ENCODE data around the gene SLC4A11. TPM values are rescaled to one million over a fixed set of nuclear protein-coding genes. Genes with fewer than 3 reads are reported as not detected.
"Not testable (repeated sequence)": the region's sequence is repeated elsewhere in the genome, so short reads cannot be mapped to it uniquely, and the experiment has no call there.

SLC4A11 gene
- total RNA-seq, 2 donors from 2014 or later: 0.14 to 1.1 TPM

DNA sequence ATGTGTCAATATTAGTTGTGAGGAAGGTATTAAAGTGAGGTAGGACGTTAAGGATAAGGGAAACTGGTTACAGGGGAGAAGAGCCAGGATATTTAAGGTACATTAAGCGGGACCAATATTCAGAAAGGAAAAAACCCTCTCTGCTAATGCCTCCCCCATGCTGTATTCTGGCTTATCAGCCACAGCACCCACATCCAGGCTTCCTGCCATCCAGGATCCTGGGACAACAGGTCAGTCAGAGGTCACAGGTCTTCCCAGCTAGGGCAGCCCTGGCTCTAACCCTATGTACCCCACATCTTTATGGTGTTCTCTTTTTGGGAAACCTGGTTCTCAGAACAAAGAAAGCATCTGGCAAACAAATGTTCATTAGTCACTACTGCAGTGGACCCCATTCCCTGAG lies 39.8 kb downstream of the SLC4A11 start:
- peaks cover 21 to 25% of the 10 kb centered on the region in 2 donors for H3K36me3 Mint-ChIP-seq
- no peak for ATAC-seq
- no peaks in the 10 kb centered on the region for H3K9me3 Mint-ChIP-seq
- no peak for DNase-seq (ENCODE audit: low spot score in 2 of 2)
- no peak overlapping the region for H3K27ac Mint-ChIP-seq

DNA sequence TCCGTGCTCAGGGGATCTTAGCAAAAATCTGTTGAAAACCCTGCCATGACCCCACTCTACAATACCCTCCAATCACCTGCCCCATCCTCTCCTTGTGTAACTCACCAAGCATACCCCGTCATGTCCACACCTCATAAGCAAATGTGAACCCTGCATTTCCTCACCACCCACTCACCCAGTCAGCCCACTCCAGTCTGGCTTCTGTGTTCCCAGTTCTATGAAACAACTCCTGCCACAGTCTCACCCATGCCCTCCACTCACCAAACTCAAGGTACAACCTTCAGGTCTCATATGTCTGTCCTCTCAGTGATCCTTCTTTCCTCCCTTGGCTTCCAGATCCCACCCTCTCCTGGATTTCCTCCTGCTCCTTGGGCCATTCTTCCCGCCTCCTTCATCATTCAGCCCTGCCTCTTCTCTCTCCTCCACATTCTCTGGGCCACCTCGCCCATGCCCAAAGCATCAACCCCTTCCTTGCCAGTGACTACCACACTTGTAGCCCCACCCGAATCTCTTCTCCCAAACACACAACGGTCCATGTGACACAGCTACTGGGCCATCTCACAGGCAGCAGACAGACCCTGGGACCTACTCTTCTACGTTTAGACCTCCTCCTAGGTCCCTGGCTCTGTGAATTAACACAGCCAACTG lies 43.3 kb downstream of the SLC4A11 start:
- peaks cover 12 to 23% of the 10 kb centered on the region in 2 donors for H3K36me3 Mint-ChIP-seq
- ATAC-seq (no peak), DNase-seq (ENCODE audit: low spot score in 2 of 2) (no peak)
- H3K9me3 Mint-ChIP-seq: no peaks in the 10 kb centered on the region
- H3K27ac Mint-ChIP-seq: peak overlapping the region; percentile 62

DNA sequence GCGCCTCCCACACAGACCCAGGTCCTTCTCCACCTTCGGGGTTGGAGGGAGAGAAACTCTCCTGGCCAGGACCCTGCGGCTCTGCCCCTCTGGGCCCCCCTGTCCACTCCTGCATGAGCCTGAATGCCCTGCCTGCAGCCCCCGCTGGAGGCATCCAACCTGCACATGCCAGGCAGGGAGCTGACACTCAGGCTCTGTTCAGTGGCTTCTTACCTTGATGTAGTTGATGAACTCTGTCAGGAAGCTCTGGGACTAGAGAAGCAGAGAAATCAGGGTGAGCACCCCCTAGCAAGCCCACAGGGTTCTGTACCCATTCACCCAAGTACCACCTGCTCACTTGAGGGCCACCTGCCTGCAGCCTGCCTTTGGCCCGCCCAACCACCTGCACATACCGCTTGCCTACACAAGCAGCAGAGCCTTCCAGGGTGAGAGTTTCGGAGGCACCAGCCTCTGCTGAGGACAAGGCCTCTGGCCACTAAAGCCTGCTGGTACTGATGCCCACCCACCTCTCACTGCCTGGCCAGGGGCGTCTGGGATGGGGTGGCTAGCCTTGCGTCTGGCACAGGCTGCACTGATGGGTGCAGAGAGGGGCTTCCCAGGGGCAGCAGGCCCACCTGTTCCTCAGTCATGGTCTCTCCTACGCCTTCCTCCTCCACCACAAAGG lies 44.2 kb downstream of the SLC4A11 start:
- Mint-ChIP-seq H3K27ac (peak overlapping the region in 1 of 2 donors; percentile 88), H3K9me3 (no peaks in the 10 kb centered on the region), H3K36me3 (peaks cover 5 to 17% of the 10 kb centered on the region in 2 donors)
- no peak for ATAC-seq
- no peak for DNase-seq (ENCODE audit: low spot score in 2 of 2)

DNA sequence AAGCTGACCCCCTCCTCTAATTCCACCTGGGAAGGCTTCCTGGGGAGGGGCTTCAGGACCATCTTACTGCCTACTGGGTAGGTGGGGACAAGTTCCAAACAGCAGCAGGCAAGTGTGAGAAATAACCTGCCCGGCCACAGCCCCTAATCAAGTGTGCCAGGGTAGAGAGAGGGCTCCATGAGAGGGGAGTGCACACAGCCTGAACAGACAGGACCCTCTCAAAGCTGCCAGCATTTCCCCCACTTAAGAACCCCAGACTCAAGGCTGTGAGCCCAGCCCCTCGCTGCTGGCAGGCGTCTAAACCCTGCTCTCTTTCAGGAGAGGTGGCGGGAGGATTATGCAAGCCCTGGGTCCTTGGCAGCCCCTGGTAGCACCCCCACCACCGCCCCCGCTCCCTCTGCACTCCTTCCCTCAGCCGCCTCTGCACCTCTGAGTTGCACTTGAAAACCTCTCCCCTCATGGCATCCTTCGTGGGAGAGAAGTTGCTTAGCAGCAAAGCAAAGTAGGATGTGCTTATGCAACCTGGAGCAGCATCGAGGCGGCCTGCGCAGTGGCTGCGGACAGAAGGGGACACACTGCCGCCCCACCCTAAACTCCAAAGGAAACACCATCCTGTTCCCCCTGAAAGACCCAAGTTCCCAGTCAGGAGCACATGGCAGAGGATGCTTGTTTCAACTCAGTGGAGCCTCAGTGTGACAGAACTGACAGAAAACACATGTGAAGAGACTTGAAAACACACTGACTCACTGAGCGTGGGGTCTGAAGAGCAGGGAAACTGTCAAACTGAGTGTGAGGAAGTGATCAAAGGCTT lies 45.0 kb downstream of the SLC4A11 start:
- DNase-seq (ENCODE audit: low spot score in 2 of 2) (no peak), ATAC-seq (peak; percentile 37 to 67)
- H3K27ac Mint-ChIP-seq: no peak overlapping the region
- H3K36me3 Mint-ChIP-seq: peaks cover 0 to 17% of the 10 kb centered on the region in 2 donors
- no peaks in the 10 kb centered on the region for H3K9me3 Mint-ChIP-seq

DNA sequence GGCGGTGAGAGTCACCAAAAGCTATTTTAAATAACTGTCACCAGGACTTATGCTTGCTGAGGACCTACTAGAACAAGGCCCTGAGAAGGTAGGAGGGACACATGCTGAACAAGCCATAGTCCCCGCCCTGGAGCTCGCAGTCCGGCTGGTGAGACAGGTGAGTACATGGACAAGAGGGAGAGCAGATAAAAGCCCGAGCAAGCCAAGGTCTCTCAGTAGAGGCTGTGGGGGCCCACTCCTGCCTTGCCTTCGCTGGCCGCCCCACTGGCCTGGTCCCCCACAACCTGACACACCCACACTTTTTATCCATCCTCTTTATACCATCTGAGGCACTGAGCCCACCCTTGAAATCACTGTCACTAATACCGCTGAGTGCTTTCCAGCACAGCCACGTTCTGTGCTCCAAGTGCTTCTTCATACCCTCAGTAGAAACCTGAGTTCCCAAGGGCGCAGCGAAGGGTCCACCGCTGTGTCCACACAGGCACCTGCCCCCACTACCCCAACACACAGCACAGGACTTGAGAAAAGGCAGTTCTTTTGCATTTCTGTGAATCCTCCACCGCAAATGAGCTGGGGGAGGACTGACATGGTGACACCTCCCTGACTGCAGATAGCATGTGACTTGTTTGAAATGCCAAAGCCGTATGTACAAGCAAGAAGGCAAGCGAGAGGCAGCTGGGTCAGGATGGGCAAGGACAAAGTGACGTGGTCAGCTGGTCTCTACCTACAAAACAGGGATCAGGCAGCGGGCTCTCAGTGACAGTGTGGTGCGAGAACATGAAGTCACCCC lies 46.6 kb downstream of the SLC4A11 start:
- no peaks in the 10 kb centered on the region for H3K9me3 Mint-ChIP-seq
- no peak for ATAC-seq
- no peak for DNase-seq (ENCODE audit: low spot score in 2 of 2)
- peaks cover 0 to 17% of the 10 kb centered on the region in 2 donors for H3K36me3 Mint-ChIP-seq
- H3K27ac Mint-ChIP-seq: peak overlapping the region; percentile 12 to 76

DNA sequence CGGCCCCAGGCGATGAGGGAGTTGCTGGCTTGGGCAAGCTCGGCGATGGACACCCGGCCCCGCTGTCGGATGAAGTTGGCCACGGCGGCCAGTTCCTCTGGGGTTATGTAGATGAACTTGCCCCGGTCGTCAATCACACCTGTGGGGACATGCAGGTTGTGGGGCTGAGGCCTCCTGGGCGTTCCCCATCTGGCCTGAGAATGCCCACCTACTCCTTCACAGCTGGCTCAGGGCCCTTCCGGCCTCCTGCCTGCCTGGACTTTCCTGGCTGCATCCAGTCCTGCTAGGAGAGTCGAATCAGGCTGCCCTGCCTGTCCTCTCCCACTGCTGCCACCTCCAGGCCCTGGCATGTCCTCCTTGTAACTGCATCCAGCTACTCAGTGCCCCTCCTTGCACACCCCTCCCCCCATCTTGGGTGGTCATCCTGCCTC lies 48.3 kb downstream of the SLC4A11 start:
- Mint-ChIP-seq H3K36me3 (peaks cover 0 to 12% of the 10 kb centered on the region in 2 donors), H3K27ac (peak overlapping the region in 1 of 2 donors; percentile 12), H3K9me3 (no peaks in the 10 kb centered on the region)
- no peak for ATAC-seq
- no peak for DNase-seq (ENCODE audit: low spot score in 2 of 2)

DNA sequence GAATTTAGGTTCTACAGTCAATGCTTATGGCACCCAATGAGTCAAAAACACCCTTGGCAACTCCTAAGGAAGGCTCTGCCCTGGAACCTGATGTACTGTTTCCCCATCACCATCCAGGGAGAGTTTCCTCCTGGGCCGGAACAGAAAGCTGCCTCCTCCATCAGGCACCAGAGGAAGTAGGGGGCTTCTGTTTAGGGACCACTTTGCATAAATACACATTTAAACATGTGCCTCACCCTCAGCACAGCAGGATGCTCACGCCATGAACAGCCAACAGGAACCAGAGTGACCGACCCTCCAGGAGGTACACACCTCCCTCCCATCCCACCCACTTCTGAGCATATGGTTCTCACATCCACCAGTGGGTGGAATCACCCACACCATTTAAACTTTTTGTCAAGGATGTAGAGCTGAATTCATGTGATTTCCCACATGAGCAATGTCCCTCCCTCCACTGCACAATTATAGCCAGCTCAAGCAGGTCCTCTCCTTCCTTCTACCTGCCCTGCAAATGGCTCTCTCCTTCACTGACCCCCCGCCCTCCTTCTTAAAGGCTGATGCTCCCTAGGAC lies 49.3 kb downstream of the SLC4A11 start:
- no peak for DNase-seq (ENCODE audit: low spot score in 2 of 2)
- peak in 1 of 2 donors; percentile 17 for ATAC-seq
- Mint-ChIP-seq H3K36me3 (peaks cover 0 to 6% of the 10 kb centered on the region in 2 donors), H3K27ac (peak overlapping the region; percentile 35 to 89), H3K9me3 (no peaks in the 10 kb centered on the region)

DNA sequence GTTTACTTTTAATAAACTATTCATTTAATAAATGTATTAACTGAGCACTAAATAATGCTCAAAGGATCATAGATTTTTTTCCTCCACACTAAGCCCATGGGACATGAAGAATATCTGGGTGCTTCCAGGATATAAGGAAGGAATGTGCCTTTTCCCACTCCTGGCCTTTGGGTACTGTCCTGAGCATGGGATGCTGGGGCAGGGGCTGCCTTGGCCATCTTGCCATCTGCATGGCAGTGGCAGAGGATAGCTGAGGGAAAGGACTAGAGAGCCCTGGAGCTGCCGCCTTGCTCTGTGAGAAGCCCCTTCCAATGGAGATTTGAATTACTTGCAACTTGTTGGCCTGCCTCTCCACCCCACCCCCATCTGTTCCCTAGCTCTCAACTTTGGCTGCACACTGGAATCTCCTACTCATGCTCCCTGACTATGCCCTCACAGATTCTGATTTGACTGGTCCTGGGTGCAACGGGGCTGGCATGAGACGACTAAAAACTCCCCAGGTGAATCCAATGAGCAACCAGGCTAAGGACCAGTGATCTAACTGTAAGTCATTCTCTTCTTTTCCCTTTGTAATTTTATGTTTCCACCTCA lies 50.1 kb downstream of the SLC4A11 start:
- ATAC-seq: peak in 1 of 2 donors; percentile 34
- Mint-ChIP-seq H3K27ac (peak overlapping the region; percentile 8 to 89), H3K9me3 (no peaks in the 10 kb centered on the region), H3K36me3 (peaks cover 0 to 6% of the 10 kb centered on the region in 2 donors)
- DNase-seq (ENCODE audit: low spot score in 2 of 2): no peak

DNA sequence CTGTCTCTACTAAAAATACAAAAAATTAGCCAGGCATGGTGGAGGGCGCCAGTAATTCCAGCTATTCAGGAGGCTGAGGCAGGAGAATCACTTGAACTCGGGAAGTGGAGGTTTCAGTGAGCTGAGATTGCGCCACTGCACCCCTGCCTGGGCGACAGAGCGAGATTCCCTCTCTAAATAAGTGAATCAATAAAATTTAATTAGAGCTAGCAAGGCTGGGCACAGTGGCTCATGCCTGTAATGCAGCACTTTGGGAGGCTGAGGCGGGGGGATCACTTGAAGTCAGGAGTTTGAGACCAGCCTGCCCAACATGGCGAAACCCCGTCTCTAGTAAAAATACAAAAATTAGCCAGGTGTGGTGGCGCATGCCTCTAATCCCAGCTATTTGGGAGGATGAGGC lies 51.1 kb downstream of the SLC4A11 start:
- ATAC-seq; H3K9me3 Mint-ChIP-seq; DNase-seq (ENCODE audit: low spot score in 2 of 2); H3K36me3 Mint-ChIP-seq; H3K27ac Mint-ChIP-seq: not testable (repeated sequence)

DNA sequence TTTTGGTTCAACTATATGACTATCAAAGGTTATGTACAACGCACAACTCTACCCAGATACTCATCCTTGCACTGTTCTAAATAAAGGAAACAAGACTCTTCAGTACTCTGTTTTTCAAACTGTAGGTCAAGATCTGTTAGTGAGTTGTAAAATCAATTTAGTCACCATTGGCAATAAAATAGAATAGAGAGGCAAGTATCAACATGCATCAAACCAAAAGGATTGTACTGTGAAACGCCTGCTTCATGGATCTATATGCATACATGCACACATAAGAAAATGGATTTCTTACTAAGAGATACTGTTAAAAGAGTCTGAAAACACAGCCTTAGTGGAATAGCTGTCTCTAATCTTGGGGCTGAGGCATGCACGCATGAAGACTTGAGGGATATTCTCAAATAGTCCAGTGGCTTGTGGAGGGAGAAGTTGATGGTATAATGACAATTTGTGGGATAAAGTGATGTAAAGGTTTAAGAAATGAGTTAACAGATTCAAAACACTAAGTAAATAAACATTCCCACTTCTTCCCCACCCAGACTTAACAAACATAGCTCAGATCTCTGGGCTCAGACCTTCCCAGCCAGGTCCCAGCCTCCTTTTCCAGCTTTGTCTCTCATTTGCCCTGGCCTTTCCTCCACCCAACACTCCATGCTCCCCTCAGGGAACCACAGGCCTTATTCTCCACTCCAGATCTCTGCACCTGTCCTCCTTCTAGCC lies 54.9 kb downstream of the SLC4A11 start:
- Mint-ChIP-seq H3K36me3 (no peaks in the 10 kb centered on the region), H3K9me3 (no peaks in the 10 kb centered on the region), H3K27ac (peak overlapping the region in 1 of 2 donors; percentile 22)
- DNase-seq (ENCODE audit: low spot score in 2 of 2): no peak
- ATAC-seq: no peak

DNA sequence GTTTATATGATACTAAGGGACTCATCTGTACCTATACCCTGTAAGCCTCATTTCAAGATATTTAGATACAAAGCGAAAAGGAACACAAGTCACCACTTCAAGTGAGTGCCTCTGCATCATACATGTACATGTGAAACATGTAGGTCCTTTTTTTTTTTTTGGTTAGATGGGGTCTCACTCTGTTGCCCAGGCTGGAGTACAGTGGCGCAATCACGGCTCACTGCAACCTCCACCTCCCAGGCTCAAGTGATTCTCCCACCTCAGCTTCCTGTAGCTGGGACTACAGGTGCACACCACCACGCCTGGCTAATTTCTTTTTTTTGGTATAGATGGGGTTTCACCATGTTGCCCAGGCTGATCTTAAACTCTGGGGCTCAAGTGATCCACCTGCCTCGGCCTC lies 56.6 kb downstream of the SLC4A11 start:
- ATAC-seq; H3K36me3 Mint-ChIP-seq; DNase-seq (ENCODE audit: low spot score in 2 of 2); H3K9me3 Mint-ChIP-seq; H3K27ac Mint-ChIP-seq: not testable (repeated sequence)

DNA sequence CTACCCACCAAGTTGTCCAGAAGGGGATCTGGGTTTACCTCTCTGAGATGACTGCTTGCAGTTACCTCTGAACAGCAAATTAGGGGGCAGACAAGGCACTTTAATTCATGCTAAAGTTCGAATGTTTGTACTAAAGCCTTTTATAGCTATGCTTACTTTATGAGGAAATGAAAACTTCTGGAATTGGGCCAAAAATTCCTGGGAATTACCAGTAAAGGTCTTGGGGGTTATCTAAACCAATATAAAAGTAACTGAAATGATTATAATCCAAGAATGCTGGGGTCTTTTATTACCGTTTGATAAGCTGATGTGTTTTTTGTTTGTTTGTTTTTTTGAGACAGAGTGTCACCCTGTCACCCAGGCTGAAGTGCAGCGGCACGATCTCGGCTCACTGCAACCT lies 57.7 kb downstream of the SLC4A11 start:
- Mint-ChIP-seq H3K36me3 (no peaks in the 10 kb centered on the region), H3K9me3 (no peaks in the 10 kb centered on the region), H3K27ac (no peak overlapping the region)
- ATAC-seq: no peak
- DNase-seq (ENCODE audit: low spot score in 2 of 2): no peak

DNA sequence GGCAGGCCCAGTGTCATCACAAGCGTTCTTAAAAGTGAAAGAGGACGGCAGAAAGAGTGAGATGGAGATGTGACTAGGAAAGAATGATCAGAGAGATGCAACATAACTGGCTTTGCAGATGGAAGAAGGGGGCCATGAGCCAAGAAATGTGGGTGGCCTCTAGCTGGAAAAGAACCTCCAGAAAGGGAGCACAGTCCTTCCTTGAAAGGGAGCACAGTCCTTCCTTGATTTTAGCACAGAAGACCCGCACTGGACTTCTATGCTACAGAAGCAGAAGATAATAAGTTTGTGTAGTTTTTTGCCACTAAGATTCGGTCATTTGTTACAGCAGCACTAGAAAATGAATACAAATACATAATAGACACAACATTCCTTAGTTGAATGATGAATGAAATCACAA lies 58.7 kb downstream of the SLC4A11 start:
- Mint-ChIP-seq H3K36me3 (no peaks in the 10 kb centered on the region), H3K9me3 (no peaks in the 10 kb centered on the region), H3K27ac (no peak overlapping the region)
- no peak for ATAC-seq
- DNase-seq (ENCODE audit: low spot score in 2 of 2): no peak

DNA sequence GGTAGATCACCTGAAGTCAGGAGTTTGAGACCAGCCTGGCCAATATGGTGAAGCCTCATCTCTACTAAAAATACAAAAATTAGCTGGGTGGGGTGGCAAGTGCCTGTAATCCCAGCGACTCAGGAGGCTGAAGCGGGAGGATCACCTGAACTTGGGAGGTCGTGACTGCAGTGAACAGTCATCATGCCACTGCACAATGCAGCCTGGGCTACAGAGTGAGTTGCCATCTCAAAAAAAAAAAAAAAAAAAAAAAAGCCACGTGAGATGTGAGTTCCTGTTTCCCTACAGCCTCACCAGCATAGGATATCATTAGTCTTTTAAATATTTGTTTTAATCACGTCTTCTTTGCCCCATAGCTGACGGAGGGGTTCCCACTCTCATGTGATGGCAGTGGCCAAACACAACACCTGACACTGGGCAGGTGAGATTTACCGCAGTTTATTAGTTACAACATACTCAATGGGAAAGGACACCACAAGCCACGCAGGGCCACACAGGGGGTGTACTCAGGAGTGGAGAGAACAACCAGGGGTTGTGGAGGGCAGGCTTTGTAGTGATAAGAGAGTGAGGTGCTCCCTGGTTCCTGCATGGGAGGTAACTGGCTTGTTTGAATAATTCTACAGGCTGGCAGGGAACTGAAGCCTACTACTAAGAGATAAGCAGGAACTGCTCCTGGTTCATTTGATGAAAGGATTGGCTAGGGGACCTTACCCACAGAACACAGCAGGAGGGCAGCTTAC lies 61.1 kb downstream of the SLC4A11 start:
- Mint-ChIP-seq H3K36me3 (no peaks in the 10 kb centered on the region), H3K27ac (peak overlapping the region in 1 of 2 donors; percentile 37), H3K9me3 (no peaks in the 10 kb centered on the region)
- ATAC-seq (no peak), DNase-seq (ENCODE audit: low spot score in 2 of 2) (no peak)
